ENCODE measurements around the gene EIF5B. TPM values are rescaled to one million over a fixed set of nuclear protein-coding genes. Genes with fewer than 3 reads are reported as not detected.

Gene EIF5B
- total RNA-seq, 1 donor from 2014 or later: 31.0 TPM

GRCh38 chr2:99439971-99440505 lies 102.8 kb downstream of the EIF5B start:
- ATAC-seq (no peak), DNase-seq (no peak)
- H3K4me3 ChIP-seq: no peak overlapping the region
- no peaks in the 10 kb centered on the region for H3K9me3 ChIP-seq
- intact Hi-C loops (cut with DNase I): no loop called here
- no peak overlapping the region for H3K27ac ChIP-seq
- TF ChIP-seq CTCF (IDR thresholded peaks at IDR 0.05): no peak
- H3K27me3 ChIP-seq (ENCODE audit: low read depth): no peaks in the 10 kb centered on the region
- H3K36me3 ChIP-seq: peaks cover 54% of the 10 kb centered on the region
- H3K4me1 ChIP-seq: no peaks in the 10 kb centered on the region

DNA sequence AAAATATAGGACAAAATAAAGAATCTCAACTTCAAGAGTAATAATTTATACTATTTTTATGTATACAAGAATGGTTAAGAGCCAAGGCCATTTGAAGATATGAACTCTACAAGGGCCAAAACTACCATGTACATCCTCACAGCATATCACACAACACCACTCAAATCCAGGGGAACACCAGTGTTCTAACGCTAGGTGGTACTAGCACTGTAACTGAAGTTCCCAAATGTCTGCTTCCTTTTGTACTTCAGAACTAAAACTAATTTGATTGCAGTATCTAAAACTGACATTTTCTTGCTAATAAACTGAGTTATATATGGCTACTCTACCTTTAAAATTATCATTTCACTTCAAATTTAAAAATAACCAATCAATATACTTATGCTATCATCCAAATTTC lies 105.6 kb downstream of the EIF5B start:
- no peaks in the 10 kb centered on the region for H3K4me1 ChIP-seq
- no peak for ATAC-seq
- DNase-seq: no peak
- intact Hi-C loops (cut with DNase I): no loop called here
- H3K4me3 ChIP-seq: no peak overlapping the region
- TF ChIP-seq CTCF (IDR thresholded peaks at IDR 0.05): peak; percentile 33
- H3K36me3 ChIP-seq: peaks cover 61% of the 10 kb centered on the region
- no peak overlapping the region for H3K27ac ChIP-seq
- no peaks in the 10 kb centered on the region for H3K9me3 ChIP-seq
- H3K27me3 ChIP-seq (ENCODE audit: low read depth): no peaks in the 10 kb centered on the region

GRCh38 chr2:99444222-99444621 lies 107.0 kb downstream of the EIF5B start:
- H3K9me3 ChIP-seq: no peaks in the 10 kb centered on the region
- peaks cover 61% of the 10 kb centered on the region for H3K36me3 ChIP-seq
- no peak overlapping the region for H3K27ac ChIP-seq
- no peaks in the 10 kb centered on the region for H3K4me1 ChIP-seq
- intact Hi-C loops (cut with DNase I): no loop called here
- ATAC-seq: no peak
- H3K4me3 ChIP-seq: no peak overlapping the region
- TF ChIP-seq CTCF (IDR thresholded peaks at IDR 0.05): no peak
- DNase-seq: no peak
- no peaks in the 10 kb centered on the region for H3K27me3 ChIP-seq (ENCODE audit: low read depth)

- Histone ChIP-seq H3K36me3 (peaks cover 61% of the 10 kb centered on the region), H3K4me3 (no peak overlapping the region), H3K9me3 (no peaks in the 10 kb centered on the region), H3K4me1 (no peaks in the 10 kb centered on the region), H3K27ac (no peak overlapping the region), H3K27me3 (ENCODE audit: low read depth) (no peaks in the 10 kb centered on the region)
- no peak for ATAC-seq
- no peak for DNase-seq
- intact Hi-C loops (cut with DNase I): no loop called here
- TF ChIP-seq CTCF (IDR thresholded peaks at IDR 0.05): no peak
These were observed 107.9 kb downstream of the EIF5B start for GRCh38 chr2:99445065-99445464.

- Histone ChIP-seq H3K9me3 (no peaks in the 10 kb centered on the region), H3K4me1 (no peaks in the 10 kb centered on the region), H3K27ac (no peak overlapping the region), H3K36me3 (peaks cover 55% of the 10 kb centered on the region), H3K27me3 (ENCODE audit: low read depth) (no peaks in the 10 kb centered on the region), H3K4me3 (no peak overlapping the region)
- ATAC-seq (no peak), DNase-seq (no peak)
- TF ChIP-seq CTCF (IDR thresholded peaks at IDR 0.05): no peak
- intact Hi-C loops (cut with DNase I): no loop called here
These were observed 111.4 kb downstream of the EIF5B start for GRCh38 chr2:99448556-99448955.

DNA sequence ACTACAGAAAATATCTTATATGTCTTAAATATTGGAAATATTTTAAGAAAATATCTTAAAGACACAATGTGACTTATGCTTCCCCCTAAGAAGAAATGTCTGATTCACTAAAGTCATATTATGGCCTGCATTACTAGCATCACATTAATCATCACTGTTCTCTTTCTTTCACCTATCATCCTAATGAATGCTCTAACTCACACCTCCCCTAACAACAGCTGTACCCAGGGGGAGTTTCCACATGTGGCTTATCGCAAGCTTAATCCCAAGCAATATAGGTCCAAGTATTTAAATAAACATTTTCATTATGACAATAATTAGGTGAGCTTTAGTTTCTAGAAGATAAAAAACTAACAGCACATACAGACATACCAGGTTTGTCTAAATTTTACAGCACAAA lies 113.0 kb downstream of the EIF5B start:
- peaks cover 70% of the 10 kb centered on the region for H3K36me3 ChIP-seq
- intact Hi-C loops (cut with DNase I): no loop called here

More for the DNA sequence above, 113.0 kb downstream of the EIF5B start:
- no peaks in the 10 kb centered on the region for H3K27me3 ChIP-seq (ENCODE audit: low read depth)
- no peaks in the 10 kb centered on the region for H3K4me1 ChIP-seq
- ATAC-seq (no peak), DNase-seq (no peak)
- H3K27ac ChIP-seq: no peak overlapping the region
- no peak overlapping the region for H3K4me3 ChIP-seq
- TF ChIP-seq CTCF (IDR thresholded peaks at IDR 0.05): no peak
- H3K9me3 ChIP-seq: no peaks in the 10 kb centered on the region

Data from lower lobe of right lung (tissue), 2 donors.